GM23338 (cell line): ENCODE measurements around the gene KIRREL3.

ENCODE experiments used
- EZH2phosphoT487 ChIP-seq: fragments of 200-600 bp; sonication (generic); IDR thresholded peaks from one replicate; pipeline ENCODE4 v1.8.1; 2018; ENCODE audit warnings: antibody characterized with exemption; ENCODE audit not compliant: unreplicated experiment
- POLR2AphosphoS5 ChIP-seq: IDR thresholded peaks from 2 replicates; pipeline ENCODE4 v1.6.1; 2016; ENCODE audit warnings: antibody characterized with exemption, low read depth
- STAT1 ChIP-seq: IDR thresholded peaks from one replicate; pipeline ENCODE4 v1.6.1; 2016; ENCODE audit warnings: antibody characterized with exemption; ENCODE audit not compliant: unreplicated experiment
- TF ChIP-seq, protein P1 (sequence below), 2 experiments: fragments of 200-600 bp in 1 of 2; sonication (generic) in 1 of 2; conservative IDR thresholded peaks; 2 replicates each; pipeline versions ENCODE4 v1.5.1 to v1.6.1; 2016 to 2017; ENCODE audit warnings: antibody characterized with exemption in 2 of 2, low read depth in 2 of 2, mild to moderate bottlenecking in 2 of 2, moderate library complexity in 1 of 2

GRCh38 chr11:127037001-127037400 is 36.4 kb upstream of the KIRREL3 start:
- TF ChIP-seq, protein P1, sequence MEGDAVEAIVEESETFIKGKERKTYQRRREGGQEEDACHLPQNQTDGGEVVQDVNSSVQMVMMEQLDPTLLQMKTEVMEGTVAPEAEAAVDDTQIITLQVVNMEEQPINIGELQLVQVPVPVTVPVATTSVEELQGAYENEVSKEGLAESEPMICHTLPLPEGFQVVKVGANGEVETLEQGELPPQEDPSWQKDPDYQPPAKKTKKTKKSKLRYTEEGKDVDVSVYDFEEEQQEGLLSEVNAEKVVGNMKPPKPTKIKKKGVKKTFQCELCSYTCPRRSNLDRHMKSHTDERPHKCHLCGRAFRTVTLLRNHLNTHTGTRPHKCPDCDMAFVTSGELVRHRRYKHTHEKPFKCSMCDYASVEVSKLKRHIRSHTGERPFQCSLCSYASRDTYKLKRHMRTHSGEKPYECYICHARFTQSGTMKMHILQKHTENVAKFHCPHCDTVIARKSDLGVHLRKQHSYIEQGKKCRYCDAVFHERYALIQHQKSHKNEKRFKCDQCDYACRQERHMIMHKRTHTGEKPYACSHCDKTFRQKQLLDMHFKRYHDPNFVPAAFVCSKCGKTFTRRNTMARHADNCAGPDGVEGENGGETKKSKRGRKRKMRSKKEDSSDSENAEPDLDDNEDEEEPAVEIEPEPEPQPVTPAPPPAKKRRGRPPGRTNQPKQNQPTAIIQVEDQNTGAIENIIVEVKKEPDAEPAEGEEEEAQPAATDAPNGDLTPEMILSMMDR (conservative IDR thresholded peaks at IDR 0.05; ENCODE audit: low read depth in 2 of 2) = no peak
- TF ChIP-seq STAT1 (no peak), EZH2phosphoT487 (no peak), POLR2AphosphoS5 (no peak)
